Activated CD4-positive, alpha-beta T cell treated with anti-CD3 and anti-CD28 coated beads, Interleukin-2, amount 50 U/mL, for 16 hours (primary cell): ENCODE results near the gene LRRC8D.

ENCODE experiments used
- DNase-seq: peaks from one replicate; pipeline ENCODE4 v3.0.0-alpha.2; 2020

LRRC8D gene

DNA sequence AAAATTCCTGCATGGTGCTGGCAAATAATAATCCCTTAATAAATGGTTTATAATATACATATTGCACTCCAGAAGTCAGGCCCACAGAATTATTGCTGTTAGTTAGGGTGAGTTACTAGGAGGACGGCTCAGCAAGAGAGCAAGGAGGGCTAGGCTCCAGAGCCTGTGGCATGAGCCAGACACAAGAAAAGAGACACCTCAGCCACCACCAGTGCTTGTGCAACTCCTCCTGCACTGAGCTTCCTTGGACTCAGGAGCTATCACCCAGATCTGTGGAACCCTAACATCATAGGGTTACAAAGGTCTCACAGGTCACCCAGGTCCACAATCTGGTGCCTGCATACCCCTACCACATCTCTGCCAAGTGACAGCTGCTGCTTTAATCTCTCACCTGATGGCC is 12.8 kb upstream of the LRRC8D start:
- DNase-seq: no peak

DNA sequence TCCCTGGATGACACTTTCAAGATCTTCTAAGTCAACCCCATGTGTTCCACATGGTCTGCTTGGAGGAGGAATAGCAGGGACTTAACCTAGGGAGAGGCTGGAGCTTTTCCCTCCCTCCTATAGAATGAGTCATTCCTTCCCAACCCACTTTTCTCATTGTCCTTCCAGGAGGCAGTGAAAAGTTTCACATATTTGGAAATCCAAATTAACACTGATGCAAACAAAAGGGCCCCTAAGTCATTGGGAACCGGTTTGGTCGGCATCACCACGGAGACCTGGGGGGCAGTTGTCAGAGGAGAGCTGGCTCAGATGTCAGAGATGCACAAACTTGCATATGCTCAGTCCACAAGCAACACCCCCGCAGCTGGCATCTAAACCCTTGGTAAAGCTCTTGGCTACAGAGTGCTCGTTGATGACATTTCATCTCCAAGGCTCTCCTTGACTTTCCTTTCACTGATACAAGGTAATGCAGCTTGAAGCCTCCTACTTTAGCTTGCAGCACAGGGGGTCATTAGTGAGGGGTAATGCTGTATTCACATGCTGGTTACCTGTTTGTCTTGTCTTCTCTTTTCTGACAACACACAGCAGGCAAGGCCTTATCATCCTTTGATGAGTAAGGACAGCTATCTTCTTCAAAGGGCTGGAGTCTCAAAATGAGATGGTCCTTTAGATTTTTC is 12.3 kb upstream of the LRRC8D start:
- no peak for DNase-seq

GRCh38 chr1:89809556-89809955 is 11.3 kb upstream of the LRRC8D start:
- no peak for DNase-seq

DNA sequence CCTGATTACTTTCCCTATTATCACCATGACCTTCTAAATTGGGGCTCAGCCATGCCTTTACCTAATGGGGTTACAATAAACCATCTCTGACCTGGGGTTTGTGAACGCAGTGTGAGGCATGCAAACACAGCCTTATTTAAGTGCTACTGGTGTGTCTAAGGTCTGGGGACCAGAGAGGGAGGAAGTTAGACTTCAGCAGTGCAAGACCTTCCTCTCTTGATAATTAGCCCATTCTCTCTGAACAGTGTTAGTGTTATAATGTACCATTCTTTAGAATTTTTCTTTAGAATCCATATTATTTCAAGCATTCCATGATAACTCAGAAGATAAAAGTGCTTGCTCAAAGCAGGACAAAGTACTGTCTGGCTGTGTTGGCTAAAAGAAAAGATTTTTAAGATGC is 10.5 kb upstream of the LRRC8D start:
- DNase-seq: no peak

DNA sequence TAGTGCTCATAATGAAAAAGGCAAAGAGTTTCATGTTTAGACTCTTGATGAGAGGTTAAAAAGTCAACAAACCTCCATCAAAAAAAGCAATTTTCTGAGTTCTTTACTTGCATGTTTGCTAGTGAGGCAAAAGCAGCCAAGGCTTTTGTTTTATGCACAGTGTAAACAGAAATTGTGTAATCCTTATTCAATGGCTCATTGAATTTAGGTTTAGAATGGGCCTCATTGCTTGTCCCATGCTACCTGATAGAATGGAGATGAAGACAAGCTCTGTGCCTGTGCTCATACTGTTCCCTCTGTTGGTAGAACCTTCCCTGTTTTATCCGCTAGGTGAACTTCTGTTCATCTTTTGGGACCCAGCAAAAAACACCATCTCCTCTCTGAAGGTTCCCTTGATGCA is 10.0 kb upstream of the LRRC8D start:
- DNase-seq: no peak

DNA sequence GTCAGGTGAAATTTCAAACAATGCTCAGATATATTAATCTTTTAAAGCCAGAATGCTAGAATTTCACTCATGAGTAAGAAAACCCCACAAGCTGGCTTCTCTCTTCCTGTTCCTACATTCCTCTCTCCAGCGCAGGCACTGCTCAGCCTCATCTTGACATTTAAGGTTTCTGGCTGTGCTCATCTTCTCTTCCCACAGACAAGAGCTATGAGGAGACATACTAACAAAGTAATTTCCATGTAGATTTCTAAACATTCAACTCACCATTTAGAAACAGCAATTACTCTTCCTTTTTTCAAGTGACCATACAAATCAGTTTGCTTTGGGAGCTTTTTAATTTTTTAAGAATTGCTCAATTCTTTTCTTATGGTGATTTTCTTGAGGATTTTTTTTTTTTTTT is 7.8 kb upstream of the LRRC8D start:
- no peak for DNase-seq

DNA sequence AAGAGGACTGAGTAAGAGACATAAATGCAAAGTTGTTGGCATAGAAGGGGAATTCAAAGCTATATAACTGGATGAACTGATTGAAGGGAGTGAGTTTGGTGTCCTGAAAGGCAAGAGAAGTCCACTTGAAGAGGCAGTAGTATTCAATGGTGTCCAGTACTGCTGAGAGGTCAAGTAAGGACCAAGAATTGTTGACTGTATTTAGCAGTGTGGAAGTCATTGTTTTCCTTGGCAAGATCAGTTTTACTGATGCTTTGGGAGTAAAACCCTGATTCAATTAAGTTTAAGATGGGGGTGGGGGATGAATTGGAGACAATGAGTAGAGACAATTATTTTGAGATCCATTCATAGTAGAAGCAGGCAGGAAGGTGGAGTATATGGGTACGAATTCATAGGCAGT is 5.8 kb upstream of the LRRC8D start:
- no peak for DNase-seq

DNA sequence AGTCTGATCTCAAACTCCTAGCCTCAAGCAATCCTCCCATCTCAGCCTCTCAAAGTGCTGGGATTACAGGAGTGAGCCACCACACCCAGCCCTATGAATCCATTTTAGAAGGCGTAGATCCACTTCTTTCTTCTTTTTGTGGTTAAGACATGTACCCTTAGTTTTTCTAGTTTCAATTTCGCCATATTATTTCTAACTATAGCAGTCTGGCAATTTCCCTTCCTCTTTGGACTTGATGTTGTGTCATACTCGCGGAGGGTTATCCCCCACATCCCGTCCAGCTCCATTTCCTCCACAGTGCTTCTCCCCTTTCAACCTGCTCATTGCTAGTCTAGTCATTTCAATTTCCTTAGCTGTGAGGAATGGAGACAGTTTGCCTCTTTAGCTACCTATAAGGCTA is 5.2 kb upstream of the LRRC8D start:
- DNase-seq: no peak

- no peak for DNase-seq
Measured at GRCh38 chr1:89816366-89816765, 4.5 kb upstream of the LRRC8D start.

DNA sequence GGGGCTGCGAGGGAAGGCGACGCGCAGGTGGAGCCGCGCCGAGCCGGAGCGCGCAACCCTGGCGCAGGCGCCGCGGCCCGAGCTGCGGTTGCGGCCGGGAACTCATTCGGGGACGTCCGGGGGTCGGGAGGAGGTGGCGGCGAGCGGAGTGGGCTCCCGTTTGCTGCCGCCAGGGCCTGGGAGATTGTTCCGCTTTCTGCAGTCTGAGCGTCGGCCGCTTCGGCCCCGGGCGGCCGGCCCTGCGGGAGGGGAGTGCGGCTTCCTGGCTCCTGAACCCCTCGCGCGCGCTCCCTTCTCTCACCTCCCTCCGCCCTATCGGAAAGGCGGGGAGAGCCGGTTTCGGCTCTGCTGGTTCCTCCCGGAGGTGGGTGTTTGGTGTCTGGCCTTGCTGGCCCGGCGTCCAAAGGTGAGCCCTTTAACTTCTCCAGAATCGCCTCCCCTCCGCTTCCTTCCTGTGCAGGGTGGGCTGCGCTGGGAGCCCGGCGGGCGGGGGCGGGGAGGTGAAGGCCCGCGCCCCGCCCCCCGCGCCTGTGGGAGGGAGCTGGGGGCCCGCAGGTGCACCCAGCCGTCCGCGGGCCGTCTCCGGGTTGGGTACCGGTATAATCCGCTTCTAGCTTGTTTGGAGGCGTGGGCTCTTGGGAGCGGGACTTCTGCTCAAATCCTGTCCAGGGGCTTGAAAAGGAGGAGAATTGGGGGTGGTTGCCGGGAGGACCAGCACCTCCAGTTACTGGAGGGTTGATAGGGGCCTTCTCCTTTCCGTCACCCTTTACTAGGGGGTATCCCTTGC is 683 bp downstream of the LRRC8D start:
- peak; percentile 56 for DNase-seq

DNA sequence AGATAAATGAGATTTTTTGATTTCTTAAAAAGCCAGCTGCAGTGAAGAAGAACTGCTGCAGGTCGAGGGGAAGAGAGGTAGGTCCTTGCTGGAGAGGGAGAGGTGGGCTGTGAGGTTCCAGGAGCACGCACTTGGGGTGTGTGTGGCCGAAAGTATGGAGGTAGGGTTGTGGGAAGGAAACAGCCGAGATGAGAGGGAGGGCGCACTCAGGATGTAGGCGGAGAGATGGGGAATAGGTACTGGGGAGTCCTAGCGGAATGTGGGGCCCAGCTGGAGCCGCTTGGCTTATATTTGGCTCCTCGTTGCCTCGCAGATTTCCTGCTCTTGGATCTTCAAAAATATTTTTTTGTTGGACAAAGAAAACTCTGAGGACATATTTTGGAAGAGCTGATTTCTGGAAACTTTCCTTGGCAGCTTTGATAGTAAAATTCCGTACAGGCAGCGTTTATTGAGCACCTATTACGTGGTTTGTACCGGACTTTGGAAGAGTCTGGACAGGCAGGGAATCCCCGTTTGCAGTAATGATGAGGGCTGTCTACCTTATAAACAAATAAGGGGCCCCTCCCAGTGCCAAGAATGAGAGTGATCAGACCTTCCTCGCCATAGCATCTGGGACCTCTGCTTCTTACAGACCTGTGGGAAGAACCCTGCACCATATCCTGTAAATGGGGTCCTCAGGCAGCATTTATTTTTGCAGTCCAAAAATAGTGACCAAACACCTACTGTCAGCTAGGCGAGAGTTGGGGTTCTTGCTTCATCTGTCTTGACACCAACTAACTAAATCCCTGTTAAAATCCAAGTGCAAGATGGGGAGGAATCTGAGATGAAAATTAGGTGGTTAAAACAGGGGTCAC is 1.5 kb downstream of the LRRC8D start:
- no peak for DNase-seq

DNA sequence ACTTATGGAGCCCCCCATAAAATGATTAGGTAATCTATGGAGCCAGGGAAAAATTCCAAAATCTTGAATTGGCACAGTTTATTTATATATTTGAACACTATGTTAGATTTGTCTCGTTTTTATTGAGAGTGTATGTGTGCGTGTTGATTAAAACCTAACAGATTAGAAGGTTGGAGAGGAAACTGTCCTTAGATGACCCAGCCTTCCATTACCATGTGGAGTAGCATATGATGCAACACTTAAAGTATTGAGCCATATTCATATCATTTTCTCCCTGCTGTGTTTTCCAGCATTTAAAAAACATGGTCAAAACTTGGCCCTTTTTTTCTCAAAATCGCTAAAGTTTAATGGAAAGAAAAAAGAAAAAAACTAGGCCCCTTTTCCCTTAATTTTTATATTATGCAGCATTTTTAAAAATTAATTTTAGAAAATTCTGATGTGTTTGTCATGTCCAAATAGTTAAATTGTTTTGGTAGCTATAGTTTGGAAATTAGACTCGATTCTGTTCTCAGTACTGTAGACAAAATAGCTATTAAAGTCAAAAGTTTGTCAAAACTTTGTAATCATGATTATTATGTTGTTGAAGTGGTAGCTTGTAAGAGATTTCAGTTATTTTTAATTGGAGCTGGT is 2.3 kb downstream of the LRRC8D start:
- DNase-seq: no peak

DNA sequence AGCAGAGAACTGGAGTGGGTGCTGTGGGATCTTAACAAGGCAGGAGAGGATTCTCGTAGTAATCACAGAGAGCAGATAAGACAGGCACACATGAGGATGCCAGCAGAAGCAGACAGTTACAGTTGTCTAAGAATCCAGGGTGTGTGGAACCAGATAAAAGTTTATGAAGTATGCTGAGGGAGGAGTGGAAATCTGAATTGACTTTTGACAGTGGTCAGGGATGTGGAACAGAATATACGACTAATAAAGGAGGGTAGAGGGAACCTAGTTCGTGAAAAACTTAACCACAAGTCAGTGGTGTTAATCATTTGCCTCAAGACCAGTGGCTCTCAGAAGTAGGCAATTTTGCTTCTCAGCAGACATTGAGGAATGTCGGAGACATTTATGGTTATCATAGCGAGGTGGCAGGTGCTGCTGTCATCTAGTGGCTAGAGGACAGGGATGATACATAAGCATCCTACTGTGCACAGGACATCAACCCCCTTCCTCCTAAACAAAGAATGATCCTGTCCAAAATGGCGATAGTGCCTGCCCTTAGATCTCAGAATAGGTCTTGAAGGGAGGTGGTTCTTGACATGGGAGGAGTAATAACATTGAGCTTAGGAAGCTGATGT is 3.0 kb downstream of the LRRC8D start:
- no peak for DNase-seq

- no peak for DNase-seq
Measured at GRCh38 chr1:89826594-89826993, 5.8 kb downstream of the LRRC8D start.

DNA sequence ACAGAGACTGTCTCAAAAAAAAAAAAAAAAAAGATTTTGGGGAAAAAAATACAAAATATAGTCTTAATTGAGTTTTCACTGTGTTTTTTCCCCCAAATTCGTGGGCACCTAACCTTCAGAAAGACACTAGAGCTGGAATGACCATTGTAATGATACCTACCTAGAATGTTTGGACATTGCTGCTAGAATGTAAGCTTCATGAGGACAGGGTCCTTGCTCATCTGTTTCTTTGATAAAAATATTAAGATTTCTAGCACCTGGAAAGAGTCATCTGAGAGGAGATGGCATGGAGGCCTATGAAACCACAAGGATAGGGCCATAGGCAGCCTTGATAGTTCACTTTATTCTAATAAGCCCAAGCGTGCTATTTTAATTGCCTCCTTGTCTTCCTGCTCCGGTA is 6.5 kb downstream of the LRRC8D start:
- no peak for DNase-seq

- DNase-seq: no peak
Measured at GRCh38 chr1:89827902-89828301, 7.1 kb downstream of the LRRC8D start.

DNA sequence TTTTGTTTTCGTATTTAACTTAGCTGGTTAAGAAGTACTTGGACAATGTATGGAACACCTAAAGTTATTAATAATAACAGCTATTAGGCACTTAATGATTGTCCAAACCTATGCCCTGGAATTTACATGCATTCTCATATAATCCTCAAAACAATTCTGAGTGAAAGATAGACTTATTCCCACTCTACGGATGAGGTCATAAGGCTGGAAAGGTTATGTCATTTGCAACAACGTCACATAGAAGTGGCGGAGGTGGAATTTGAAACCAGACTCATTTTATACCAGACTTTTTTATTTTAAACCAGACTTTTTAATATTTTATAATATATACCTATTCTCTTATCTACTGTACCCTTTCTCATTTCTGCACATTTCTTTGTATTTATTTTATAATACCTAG is 8.4 kb downstream of the LRRC8D start:
- no peak for DNase-seq

GRCh38 chr1:89831462-89832120 is 10.8 kb downstream of the LRRC8D start:
- no peak for DNase-seq

DNA sequence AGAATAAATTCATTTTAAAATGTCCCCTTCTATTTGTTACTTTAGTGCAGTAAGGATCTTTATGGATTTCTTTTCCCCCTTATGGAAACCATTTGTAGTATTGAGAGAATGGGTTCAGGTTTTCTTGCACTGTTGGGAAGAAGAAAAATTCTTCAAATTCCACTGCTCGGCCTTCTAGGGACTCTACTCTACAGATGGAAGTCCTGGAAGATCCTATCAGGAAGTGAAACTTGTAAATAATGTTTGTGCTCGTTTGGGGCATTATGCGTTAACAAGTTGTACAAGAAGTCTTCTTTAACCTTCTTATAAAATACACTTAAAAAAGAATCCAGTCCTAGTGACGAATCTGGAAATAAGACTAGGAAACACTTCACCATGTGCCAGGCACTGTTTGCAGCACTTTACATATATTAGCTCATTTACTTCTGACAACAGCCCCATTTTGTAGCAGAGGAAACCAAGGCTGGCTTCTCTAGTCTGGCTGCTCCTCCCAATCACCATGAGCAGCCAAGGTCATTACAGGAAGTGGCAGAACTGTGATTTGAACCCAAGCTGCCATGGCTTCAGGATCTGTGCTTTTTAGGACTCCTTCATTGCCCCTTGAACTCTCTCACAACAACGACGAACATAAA is 11.8 kb downstream of the LRRC8D start:
- DNase-seq: no peak

DNA sequence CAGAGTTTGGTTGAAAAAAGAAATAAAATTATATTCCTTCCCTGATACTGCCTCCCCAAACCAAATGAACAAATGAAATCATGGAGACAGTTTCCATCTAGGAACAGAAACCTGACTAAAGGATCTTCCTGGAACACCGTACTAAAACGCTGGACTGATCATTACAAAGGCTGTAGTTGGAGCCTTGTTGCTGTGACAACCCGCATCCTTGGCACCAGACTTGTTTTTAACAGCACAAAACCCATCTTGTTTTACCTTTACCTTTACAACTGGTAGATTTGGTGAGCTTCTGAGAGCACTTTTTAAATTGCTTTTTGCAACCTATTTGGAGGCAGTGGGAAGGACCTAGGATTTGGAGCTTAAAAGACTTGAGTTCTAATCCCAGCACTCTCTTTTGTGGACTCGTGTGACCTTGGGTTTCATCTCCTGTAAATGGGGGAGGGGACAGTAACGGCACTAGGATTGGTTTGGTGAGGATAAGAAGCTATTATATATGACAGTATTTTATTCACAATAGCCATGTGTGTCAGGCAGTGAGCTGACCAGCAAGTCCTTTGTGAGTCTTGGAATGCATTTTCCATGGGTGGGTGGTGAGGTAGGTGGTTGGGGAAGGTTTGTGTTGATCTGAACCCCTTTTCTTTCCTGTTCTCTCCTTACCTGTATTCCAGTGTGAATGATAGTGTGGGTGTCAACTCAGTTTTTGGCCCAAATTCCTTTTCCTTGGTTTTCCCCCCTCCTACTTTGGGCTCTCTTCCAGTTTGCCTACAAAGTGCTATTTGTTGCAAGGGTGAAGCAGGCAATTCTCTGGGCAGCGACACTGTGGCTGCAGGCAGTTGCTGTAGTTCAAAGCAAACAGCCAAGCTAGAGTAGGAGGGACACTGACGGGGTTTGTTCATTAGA is 12.6 kb downstream of the LRRC8D start:
- DNase-seq: no peak
